HT-29 (cell line): ENCODE data around the gene CCDC124. TPM values are rescaled to one million over a fixed set of nuclear protein-coding genes. Genes with fewer than 3 reads are reported as not detected.

Experiments
- DNase-seq: peaks from one replicate; pipeline ENCODE4 v3.0.0-alpha.2; 2015; ENCODE audit warnings: low spot score
- total RNA-seq: library from RNA; depleted of rRNA; stranded (reverse); fragments of >200 nt; shearing (Covaris generic); gene quantifications from 2 replicates; pipeline ENCODE4 v1.2.3, GENCODE V29; 2014

CCDC124 gene
- total RNA-seq, 1 experiment from 2014 or later = 77.2 TPM

DNA sequence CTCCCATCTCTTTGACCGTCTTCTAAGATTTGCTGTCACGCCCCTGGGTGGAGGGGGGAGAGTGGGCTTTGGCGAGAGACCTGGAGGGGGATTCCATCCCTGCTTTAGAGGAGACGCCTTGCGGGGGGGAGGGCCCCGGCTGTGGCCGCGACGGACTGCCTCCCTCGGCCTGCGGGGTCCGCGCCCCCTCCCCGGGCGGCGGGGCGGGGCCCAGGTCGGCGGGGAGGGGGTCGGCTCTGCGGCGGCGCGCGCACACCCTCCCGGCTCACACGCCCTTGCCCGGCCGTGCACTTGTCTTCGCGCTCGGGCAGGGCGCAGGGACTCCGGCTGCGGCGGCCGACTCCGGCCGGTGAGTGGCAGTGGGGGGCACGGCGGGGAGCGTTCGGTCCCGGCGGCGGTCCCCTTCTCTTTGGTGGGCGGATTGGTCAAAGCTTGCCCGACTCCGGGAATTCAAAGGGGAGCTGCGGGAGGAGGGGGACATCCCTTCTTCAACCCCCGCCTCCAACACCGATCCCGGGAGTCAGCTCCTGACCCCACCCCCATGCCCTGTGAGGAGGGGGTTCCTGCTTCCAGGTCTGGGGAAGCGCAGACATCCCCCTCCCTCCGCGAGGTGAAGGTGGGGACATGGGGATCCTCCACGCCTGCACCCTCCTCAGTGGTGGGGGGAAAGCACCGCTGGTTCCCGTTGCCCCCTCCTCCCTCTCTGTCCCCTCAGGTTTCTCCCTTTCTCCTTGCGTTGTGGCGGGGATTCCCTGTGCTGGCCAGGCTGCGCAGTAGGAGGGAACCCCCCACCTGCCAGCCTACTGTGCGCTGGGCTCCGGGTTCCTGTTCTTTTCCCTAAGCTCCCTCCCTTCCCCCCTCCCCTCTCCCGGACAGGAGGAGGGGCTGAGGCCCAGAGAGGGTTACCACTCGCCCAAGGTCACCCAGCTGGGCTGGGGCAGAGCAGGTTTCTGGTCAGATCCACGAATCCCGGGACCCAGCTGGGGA, 19.5 kb downstream of the CCDC124 start:
- no peak for DNase-seq

DNA sequence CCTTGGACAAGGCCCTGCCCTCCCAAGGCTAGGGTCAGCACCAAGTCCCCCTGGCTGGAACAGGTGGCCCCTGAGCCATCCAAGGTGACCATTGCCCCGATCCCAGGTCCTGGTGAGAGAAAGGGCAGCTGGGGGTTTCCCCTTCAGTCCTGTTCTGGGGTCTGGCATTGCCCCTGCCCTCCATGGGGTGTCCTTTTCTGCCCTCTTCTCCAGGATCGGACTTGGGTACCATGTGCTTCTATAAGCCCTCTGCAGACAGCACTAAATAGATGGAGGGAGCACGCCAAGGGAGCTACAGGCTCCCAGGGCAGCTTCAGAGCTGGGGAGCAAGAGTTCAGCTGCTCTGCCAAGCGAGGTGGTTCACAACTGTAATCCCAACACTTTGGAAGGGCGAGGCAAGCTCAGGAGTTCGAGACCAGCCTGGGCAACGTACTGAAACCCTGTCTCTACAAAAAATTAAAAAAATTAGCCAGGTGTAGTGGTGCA, 20.5 kb downstream of the CCDC124 start:
- no peak for DNase-seq

DNA sequence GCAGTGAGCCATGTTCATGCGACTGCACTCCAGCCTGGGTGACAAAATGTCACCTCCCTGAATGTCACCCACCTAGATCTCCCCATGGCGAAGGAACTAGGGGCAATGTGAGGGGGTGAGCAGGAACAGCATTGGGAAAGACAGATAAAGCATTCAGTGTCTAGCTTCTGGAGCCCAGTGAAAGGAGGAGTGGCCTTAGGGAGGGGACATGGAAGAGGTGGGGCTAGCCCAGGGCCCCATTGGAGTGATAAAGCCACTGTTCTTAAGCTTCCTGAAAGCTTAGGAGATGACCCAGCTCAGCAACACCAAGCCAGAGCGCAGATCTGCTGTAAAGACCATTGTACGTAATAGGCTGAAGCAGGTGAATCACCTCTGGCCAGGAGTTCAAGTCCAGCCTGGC, 21.1 kb downstream of the CCDC124 start:
- no peak for DNase-seq

DNA sequence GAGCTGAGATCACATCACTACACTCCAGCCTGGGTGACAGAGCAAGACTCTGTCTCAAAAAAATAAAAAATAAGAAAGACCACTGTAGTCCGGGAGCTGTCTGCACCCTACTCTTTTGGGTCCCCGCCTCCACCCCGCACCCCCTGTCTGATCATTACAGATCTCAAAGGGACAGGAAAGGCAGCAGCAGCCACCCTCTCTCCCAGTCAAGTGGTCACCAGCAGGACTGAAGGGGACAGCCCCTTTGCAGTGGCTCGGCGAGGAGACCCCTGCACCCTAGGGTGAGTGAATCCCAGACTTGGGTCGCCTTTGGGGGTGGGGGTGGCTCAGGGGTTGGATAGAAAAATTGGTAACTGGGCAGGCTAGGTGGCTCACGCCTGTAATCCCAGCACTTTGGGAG, 21.6 kb downstream of the CCDC124 start:
- DNase-seq = no peak

DNA sequence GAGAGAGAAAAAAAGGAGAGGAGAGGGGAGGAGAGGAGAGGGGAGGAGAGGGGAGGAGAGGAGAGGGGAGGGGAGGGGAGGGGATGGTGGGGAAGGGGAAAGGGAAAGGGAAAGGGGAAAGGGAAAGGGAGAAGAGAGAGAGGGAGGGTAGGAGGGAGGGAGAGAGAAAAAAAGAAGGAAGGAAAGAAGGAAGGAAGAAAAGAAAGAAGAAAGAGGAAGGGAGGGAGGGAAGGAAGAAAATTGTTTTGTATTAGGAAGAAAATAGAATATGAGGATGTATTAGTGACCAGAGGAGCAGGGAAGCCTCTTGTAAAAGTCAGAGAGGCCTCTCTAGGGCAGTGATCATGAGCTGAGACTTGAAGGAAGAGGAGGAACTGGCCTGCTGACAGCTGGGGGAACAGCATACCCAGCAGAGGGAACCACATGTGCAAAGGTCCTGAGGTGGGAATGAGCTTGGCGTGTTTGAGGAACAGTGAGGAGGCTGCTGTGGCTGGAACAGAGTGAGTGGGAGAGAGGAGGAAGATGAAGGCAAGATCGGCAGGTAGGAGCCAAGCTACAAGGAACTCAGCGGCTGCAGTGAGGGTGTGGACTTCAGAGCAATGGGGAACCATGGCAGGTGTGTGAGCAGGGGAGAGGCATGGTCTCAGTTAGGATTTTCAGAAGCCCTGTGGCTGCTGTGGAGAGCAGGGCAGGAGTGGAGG, 24.5 kb downstream of the CCDC124 start:
- no peak for DNase-seq

DNA sequence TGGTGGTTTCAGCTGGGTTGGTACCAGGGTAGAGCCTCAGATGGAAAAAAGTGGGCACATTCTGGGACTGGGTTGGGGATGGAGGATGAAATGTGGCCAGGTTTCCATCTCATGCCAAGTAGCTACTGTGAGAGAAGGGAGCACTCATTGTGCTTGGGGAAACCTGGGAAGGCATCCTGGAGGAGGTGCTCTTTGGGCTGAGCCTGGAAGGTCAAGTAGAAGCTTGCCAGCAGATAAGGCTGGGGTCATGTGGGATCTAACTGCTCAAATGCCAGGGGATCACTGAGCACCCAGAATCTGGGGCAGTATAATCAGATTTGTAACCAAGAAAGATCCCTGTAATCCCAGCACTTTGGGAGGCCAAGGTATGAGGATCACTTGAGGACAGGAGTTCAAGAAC, 25.1 kb downstream of the CCDC124 start:
- no peak for DNase-seq

DNA sequence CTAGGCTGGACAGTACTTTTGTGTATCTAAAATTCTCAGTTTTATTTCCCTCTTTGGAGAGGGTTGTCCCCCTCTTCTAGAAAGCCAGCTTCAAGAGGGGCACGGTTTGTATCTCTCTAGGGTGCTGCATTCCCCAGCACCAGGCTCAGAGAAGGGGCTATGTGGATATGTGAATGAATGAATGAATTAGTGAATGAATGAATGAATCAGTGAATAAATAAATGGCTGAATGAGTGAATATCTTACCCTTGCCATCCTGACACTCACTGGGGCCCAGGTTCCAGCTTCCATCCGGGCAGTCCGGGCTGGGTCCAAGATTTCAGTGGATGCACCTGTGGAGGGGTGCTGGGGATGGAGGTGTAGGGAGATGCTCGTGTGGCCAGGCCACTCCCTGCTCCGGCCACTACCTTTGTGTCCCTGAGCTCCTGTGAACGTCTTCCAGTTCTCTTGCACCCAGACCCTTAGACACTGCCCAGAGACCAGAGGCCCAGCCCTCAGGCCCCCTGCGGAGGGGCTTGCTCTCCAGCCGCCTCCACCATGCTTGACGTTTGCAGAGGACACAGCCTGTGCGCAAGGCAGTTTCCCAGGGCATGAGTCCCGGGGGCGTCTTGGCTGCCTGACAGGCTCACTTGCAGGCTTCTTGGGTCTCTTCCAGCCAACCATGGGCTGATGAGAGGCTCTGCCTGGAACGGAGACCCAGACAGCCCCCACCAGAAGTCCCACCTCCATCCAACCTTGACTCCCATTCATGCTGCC, 31.3 kb downstream of the CCDC124 start:
- DNase-seq = no peak

DNA sequence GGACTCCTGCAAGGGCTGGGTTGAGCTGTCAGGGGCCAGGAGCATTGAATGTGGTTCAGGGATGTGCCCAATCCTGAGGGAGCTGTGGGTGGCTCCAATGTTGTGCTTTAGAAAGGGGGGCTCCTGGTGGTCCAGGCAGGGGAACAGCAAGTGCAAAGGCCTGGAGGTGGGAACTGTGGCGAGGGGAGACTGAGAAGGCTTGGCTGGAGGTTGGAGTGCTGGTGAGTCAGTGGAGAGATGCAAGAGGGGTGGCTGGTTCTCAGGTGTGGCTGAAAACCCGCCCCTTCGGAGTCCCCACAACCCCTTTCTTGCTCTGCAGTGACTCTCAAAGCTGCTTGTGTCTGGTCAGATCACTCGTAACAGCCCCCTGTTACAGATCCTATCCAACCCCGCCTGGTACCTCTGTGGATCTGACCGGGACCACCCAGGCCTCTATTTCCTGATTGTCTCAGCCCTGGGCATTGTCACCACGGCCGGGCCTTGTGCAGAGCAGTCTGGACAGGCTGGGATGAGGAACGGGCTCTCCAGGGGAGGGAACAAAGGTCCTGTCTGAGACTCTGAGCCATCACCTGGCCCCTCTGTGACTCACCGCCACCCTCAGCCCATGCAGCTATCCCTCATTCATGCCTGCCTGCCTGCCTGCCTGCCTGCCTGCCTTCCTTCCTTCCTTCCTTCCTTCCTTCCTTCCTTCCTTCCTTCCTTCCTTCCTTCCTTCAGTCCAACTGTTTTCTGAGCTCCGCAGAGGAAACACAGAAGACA, 32.7 kb downstream of the CCDC124 start:
- no peak for DNase-seq

DNA sequence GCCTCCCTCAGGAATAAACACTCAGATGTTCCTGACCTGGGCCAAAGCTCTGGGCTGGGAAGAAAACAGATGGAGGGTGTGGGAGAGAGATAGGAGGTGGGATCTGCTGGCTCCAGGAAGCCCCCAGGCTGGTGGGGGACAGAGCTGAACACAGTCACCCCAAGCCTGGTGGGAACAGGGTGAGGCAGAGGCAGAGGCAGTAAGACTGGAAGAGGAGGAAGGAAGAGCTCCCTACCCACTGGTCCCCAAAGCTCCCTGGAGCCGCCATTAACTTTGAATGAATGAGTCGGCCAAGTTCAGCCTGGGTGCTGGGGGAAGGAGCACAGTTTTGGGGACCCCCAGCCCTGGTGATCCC, 33.3 kb downstream of the CCDC124 start:
- DNase-seq = no peak

DNA sequence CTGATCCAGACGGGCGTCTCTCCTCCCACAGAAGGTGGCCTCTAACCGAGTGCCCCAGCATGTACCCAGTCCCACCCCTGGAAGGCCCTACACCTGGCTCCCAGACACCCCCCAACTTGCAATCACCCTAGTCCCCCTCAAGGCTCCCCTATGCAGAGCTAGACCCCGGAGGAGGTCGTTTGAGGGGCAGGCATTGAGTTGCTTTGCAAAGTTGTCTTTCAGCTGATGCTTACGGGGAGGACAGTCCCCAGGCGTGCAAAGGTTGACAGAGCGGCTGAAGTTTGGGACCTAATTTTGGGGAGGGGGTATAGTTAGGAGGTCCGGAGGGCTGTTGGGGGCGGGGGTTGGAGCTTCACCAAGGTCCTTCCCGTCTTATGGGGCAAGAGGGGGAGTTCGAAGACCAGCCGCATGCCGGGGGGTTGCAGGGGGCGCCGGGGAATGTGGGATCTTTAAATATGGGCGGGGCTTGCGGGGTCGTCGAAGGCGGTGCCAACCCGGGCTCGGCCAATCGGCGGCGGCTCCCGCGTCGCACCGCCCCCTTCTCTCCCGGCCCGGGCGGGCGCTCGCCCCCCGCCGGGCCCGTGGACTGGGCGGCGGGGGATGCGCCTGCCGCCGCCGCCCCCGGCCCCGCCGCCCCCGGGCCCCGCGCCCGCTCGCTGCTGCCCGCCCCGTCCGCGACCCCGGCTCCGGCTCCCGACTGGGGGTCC, 33.9 kb downstream of the CCDC124 start, which contains the start of gene KCNN1:
Gene KCNN1, plus strand, starts transcription at position 558 of the 707 bp plus-strand sequence. CDS start 6,782 bp downstream, outside the sequence.
- no peak for DNase-seq

DNA sequence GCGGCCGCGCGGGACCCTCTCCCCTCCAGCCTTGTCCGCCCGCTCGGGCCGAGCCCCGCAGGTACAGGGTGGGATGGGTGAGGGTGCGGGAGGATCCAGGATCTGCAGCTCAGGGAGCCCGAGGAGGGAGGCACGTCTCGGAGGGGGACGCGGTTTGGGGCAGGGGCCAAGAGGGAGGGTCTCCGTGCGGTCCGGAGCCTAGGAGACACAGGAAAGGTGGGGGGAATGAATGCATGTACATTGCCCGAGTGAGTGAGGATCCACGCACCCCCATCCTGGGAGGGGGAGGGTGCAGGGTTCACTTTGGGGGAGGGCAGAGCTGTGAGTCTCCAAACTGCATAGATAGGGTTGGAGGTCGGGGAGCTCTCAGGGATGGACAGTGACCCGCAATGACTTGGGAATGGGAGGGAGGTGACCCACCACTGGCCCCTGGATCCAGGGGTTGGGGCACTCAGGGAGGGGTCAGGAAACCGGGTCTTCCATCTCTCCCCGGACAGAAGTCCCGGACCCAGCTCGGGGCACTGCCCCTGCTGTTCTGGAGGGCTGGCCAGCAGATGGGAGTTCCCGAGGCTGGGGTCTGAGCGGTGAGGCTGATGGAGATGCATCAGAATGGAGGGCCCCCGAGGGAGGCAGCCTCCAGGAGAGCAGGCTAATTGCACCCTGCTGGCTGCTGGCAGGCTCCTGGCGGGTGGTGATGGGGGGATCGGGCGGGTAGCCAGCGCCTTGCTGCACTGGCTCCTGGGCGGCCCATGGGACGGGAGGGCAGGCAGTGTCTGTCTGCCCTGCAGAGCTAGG, 34.6 kb downstream of the CCDC124 start:
- DNase-seq = no peak

DNA sequence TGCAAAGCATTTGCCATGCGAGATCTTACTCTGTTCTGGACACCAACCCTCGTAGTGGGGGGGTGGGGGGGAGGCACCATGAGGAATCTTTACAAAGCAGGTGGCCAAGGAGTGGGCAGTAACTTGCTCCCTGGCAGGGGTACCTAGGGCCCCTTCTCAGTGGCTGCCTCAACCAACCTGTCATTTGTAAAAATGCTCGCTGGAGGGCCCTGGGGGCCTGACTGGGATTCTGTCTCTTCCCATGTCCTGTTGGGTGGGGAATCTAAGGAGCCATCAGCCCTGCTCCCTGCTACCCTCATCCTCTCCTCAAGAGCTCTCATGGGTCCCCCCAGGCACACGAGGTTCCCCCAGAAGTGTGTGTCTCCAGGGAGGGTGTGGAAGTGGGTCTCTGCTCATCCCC, 35.5 kb downstream of the CCDC124 start:
- no peak for DNase-seq

DNA sequence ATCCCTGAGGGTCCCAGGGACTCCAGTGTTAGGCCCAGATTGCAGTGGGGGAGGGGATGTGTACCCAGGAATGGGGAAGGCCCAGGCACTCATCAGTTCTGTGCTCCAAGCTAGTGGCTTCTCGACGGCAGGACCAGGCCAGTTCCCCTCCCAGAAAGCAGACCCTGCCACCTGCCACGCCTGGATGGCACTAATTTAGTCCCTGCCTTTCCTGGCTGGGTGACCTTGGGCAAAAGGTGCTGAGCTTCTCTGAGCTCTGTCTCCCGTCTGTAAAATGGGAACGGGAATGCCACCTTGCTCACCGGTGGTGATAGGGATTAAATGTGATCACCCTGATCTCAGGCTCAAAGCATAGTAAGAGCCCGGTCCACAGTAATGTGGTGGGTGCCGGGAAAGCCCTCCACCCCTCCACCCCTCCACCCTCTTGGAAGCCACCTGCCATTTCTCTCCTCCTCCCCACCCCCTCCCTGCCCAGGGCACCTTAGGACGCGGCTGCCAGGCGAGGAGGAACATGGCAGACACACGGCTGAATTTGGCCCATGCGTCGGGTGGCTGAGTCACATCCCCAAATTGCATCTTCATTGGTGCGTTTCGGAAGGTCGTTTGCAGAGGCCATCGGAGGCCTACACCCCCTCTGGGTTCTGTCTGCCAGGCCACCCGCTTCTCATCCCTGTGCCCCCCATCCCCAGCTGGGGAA, 36.4 kb downstream of the CCDC124 start:
- DNase-seq = no peak

DNA sequence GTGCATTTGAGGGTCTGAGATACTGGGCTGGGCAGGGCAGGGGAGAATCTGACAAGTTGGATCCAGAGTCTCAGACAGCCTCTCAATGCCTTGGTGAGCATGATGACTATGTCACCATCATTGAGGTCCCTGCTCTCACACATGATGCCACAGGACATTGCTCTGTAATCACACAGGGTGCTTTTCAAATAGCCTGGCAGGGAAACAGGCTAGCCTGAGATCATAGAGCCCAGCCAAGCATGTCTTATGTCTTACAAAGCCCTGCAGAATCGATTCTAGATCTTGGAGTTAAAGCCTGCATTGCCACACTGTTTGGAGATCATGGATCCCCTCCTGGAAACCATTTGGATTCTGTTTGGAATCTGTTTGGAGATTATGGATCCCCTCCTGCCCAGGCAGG, 39.4 kb downstream of the CCDC124 start:
- no peak for DNase-seq

DNA sequence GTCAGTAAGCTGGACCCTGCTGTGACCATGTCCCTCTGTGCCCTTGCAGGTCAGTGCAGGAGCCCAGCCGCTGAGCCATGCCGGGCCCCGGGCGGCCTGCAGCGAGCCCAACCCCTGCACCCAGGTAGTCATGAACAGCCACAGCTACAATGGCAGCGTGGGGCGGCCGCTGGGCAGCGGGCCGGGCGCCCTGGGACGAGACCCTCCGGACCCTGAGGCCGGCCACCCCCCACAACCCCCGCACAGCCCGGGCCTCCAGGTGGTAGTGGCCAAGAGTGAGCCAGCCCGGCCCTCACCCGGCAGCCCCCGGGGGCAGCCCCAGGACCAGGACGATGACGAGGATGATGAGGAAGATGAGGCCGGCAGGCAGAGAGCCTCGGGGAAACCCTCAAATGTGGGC, 40.9 kb downstream of the CCDC124 start:
- no peak for DNase-seq

DNA sequence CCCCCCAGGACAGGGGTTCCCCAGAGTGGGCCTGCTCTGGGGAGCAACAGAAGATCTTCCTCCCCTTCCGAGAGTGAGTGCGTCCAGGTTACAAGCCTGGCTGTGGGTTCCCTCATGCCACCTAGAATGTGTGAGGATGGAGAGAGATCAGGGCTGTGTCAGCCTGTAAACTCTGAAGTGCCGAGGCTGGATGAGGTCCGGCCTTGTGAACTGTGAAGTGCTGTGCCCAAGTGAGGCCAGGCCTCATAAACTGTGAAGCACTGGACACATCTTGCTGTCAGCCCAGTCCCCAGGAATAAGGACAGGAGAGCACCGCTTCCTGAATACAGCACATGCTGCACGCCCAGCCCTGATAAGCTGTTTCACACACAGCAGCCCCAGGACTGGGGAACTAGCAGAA, 41.7 kb downstream of the CCDC124 start:
- no peak for DNase-seq

DNA sequence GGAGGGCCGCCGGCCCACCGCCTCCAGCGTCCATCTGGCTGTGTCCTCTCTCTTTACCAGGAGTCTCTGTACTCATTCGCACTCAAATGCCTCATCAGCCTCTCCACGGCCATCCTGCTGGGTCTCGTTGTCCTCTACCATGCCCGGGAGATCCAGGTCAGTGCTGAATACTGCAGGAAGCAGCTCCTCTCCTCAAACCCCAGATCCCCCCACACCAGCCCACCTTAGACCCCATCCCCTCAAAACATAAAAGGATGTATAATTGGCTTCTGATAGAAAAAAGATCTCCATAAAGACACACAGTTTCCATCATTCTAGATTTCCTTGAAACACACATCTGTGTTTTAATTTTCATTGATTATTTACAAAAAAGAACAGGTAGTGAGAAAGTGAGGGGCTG, 42.2 kb downstream of the CCDC124 start:
- DNase-seq = no peak

DNA sequence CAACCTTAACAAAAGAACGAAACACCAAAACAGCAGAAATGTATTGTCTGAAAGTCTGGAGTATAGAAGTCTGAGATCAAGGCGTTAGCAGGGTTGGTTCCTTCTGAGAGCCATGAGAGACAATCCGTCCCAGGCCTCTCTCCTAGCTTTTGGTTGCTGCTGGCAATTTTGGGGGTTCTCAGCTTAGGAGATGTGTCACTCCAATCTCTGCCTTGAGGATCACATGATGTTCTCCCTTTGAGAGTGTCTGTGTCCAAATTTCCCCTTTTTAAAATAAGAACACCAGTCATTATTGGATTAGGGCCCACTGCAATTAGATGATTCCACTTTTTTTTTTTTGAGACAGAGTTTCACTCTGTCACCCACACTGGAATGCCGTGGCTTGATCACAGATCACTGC, 44.2 kb downstream of the CCDC124 start:
- DNase-seq = no peak

DNA sequence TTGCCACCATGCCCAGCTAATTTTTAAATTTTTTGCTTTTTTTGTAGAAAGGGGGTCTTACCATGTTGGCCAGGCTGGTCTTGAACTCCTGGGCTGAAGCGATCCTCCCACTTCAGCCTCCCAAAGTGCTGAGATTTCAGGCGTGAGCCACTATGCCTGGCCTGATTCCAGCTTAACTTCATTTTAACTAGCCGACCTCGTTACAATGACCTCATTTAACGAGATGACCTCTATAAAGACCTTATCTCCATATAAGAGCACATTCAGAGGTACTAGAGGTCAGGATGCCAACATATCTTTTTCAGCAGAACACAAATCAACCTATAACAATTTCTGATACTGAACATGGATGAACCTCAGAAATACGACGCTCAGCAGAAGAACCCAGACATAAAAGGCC, 44.7 kb downstream of the CCDC124 start:
- no peak for DNase-seq
